ENCODE measurements around the gene LGALS14. TPM values are rescaled to one million over a fixed set of nuclear protein-coding genes. Genes with fewer than 3 reads are reported as not detected.
"Not testable (repeated sequence)": the region's sequence is repeated elsewhere in the genome, so short reads cannot be mapped to it uniquely, and the experiment has no call there.

Gene LGALS14, protein sequence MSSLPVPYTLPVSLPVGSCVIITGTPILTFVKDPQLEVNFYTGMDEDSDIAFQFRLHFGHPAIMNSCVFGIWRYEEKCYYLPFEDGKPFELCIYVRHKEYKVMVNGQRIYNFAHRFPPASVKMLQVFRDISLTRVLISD
- total RNA-seq (not detected), polyA plus RNA-seq (not detected)
- long read RNA-seq, donor 1: 0 reads
- long read RNA-seq, donor 2: 0 reads

DNA sequence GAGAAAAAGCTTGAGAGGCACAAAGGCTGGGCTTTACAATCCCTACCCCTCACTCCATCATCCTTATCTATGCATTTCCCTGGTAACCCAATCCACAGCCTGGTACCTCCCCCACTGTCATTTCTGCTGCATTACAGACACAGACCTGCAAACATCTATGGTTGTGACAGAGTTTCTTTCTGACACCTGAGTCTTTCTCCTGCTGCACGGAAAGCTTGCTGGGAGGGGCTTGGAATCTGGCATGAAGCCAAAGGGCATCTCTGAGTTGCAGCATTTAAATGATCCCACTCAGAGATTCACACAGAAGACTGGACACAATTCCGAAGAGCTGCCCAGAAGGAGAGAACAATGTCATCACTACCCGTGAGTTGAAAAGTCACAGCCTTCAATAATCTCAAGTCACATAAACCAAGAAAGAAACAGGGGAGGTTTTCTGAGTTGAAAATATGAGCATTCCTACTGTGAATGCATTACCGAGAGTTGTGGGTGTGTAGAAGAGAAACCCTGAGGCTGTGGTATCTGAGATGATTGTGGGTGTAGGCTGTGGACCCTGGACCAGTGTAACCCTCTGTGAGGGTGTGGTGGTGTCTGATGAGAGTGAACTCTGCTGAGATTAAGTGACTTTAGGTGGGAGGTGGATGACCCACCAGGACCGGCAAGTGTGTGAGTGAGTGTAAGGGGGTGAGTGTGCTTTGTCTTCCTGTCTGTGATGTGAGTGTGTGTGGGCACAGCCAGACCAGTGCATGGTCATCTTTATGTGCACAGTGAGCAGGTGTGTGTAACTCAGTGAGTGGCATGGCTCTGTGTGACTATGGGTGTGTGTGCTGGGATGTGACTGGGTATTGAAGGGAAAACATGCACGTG lies at the start of gene LGALS14:
TSS of gene LGALS14 (plus strand) at position 301 of the 864 bp plus-strand sequence. CDS start at position 349, 48 bp downstream.
- intact Hi-C loops (cut with DNase I): no loop called here
- WGBS, 2 donors: 59 to 60% methylated on average over 6 of the region's 6 CpGs
- no peak for ATAC-seq (ENCODE audit: low FRiP score)

DNA sequence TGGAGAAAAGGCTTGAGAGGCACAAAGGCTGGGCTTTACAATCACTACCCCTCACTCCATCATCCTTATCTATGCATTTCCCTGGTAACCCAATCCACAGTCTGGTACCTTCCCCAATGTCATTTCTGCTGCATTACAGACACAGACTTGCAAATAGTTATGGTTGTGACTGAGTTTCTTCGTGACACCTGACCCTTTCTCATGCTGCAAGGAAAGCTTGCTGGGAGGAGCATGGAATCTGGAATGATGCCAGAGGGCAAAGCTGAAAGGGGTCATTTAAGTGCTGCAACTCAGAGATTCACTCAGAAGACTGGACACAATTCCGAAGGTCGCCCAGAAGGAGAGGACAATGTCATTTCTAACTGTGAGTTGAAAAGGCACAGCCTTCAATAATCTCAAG lies 48.7 kb upstream of the LGALS14 start, which contains the start of gene LGALS16:
TSS of gene LGALS16 (plus strand) at position 301 of the 400 bp plus-strand sequence. CDS start at position 350, 49 bp downstream.
- Histone ChIP-seq H3K4me3 (ENCODE audit: low read length in 2 of 2) (no peak within 1 kb of the TSS), H3K4me1 (ENCODE audit: control insufficient read depth in 1 of 2, insufficient read depth in 2 of 2, low read length in 2 of 2) (no peaks in the 10 kb centered on the region), H3K27me3 (ENCODE audit: control insufficient read depth in 1 of 2, insufficient read depth in 2 of 2, low read length in 1 of 2) (no peaks in the 10 kb centered on the region), H3K9me3 (ENCODE audit: control insufficient read depth, low read length) (no peaks in the 10 kb centered on the region), H3K27ac (ENCODE audit: low read depth in 1 of 2, low read length in 2 of 2) (no peak within 1 kb of the TSS), H3K36me3 (ENCODE audit: control insufficient read depth in 1 of 2, insufficient read depth in 2 of 2, low read length in 1 of 2) (no peaks in the 10 kb centered on the region)
- WGBS, 2 donors: 48 to 50% methylated on average over 3 of the region's 3 CpGs
- no peak for ATAC-seq (ENCODE audit: low FRiP score)
- no peak for DNase-seq
- intact Hi-C loops (cut with DNase I): no loop called here

More for the DNA sequence above, at the start of gene LGALS14:
- H3K4me1 ChIP-seq (ENCODE audit: control insufficient read depth in 1 of 2, insufficient read depth in 2 of 2, low read length in 2 of 2): no peaks in the 10 kb centered on the region
- no peaks in the 10 kb centered on the region for H3K36me3 ChIP-seq (ENCODE audit: control insufficient read depth in 1 of 2, insufficient read depth in 2 of 2, low read length in 1 of 2)
- H3K27ac ChIP-seq (ENCODE audit: low read depth in 1 of 2, low read length in 2 of 2): no peak within 1 kb of the TSS
- no peak for DNase-seq
- H3K27me3 ChIP-seq (ENCODE audit: control insufficient read depth in 1 of 2, insufficient read depth in 2 of 2, low read length in 1 of 2): no peaks in the 10 kb centered on the region
- H3K9me3 ChIP-seq (ENCODE audit: control insufficient read depth, low read length): no peaks in the 10 kb centered on the region
- no peak within 1 kb of the TSS for H3K4me3 ChIP-seq (ENCODE audit: low read length in 2 of 2)

- ATAC-seq (ENCODE audit: low FRiP score): no peak
- no peak overlapping the region for H3K4me3 ChIP-seq (ENCODE audit: low read length in 2 of 2)
- no peak overlapping the region for H3K27ac ChIP-seq (ENCODE audit: low read depth in 1 of 2, low read length in 2 of 2)
- H3K9me3 ChIP-seq (ENCODE audit: control insufficient read depth, low read length): no peaks in the 10 kb centered on the region
- H3K27me3 ChIP-seq (ENCODE audit: control insufficient read depth in 1 of 2, insufficient read depth in 2 of 2, low read length in 1 of 2): no peaks in the 10 kb centered on the region
- H3K4me1 ChIP-seq (ENCODE audit: control insufficient read depth in 1 of 2, insufficient read depth in 2 of 2, low read length in 2 of 2): no peaks in the 10 kb centered on the region
- intact Hi-C loops (cut with DNase I): no loop called here
- 74 to 75% methylated on average over 4 of the region's 4 CpGs for WGBS, 2 donors
- H3K36me3 ChIP-seq (ENCODE audit: control insufficient read depth in 1 of 2, insufficient read depth in 2 of 2, low read length in 1 of 2): no peaks in the 10 kb centered on the region
- DNase-seq: no peak
These were observed 44.5 kb upstream of the LGALS14 start for GRCh38 chr19:39659791-39660190.

DNA sequence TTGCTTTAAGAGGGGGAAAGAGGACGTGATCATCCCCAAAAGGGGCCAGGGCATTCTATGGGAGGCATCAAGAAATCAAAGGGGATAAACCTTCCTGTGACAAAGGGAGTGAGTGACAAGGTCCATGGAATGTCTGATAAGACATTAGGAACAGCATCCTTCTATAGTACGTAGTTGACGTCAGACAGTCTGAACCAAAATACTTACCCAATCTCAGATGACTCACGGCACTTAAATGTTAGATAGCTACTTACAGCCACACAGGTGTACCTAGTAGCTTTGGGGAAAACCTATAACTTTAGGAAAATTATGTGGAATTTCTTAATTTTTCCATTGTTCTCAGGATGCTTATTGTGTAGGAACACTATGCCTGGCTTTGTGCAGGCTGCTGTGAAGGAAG lies 43.6 kb upstream of the LGALS14 start:
- Histone ChIP-seq H3K9me3 (ENCODE audit: control insufficient read depth, low read length) (no peaks in the 10 kb centered on the region), H3K27ac (ENCODE audit: low read depth in 1 of 2, low read length in 2 of 2) (no peak overlapping the region), H3K4me1 (ENCODE audit: control insufficient read depth in 1 of 2, insufficient read depth in 2 of 2, low read length in 2 of 2) (no peaks in the 10 kb centered on the region), H3K4me3 (ENCODE audit: low read length in 2 of 2) (no peak overlapping the region), H3K36me3 (ENCODE audit: control insufficient read depth in 1 of 2, insufficient read depth in 2 of 2, low read length in 1 of 2) (no peaks in the 10 kb centered on the region), H3K27me3 (ENCODE audit: control insufficient read depth in 1 of 2, insufficient read depth in 2 of 2, low read length in 1 of 2) (no peaks in the 10 kb centered on the region)
- DNase-seq: no peak
- 61 to 76% methylated on average over 4 of the region's 4 CpGs for whole genome bisulfite sequencing, 2 donors
- ATAC-seq (ENCODE audit: low FRiP score): no peak
- intact Hi-C loops (cut with DNase I): no loop called here

GRCh38 chr19:39661565-39661964 lies 42.7 kb upstream of the LGALS14 start:
- intact Hi-C loops (cut with DNase I): no loop called here
- no peaks in the 10 kb centered on the region for H3K4me1 ChIP-seq (ENCODE audit: control insufficient read depth in 1 of 2, insufficient read depth in 2 of 2, low read length in 2 of 2)
- no peaks in the 10 kb centered on the region for H3K27me3 ChIP-seq (ENCODE audit: control insufficient read depth in 1 of 2, insufficient read depth in 2 of 2, low read length in 1 of 2)
- ATAC-seq (ENCODE audit: low FRiP score) (no peak), DNase-seq (no peak)
- H3K27ac ChIP-seq (ENCODE audit: low read depth in 1 of 2, low read length in 2 of 2): no peak overlapping the region
- no peak overlapping the region for H3K4me3 ChIP-seq (ENCODE audit: low read length in 2 of 2)
- no peaks in the 10 kb centered on the region for H3K36me3 ChIP-seq (ENCODE audit: control insufficient read depth in 1 of 2, insufficient read depth in 2 of 2, low read length in 1 of 2)
- H3K9me3 ChIP-seq (ENCODE audit: control insufficient read depth, low read length): no peaks in the 10 kb centered on the region

GRCh38 chr19:39669860-39670259 lies 34.4 kb upstream of the LGALS14 start:
- 61 to 71% methylated on average over 2 of the region's 3 CpGs for WGBS, 2 donors
- H3K4me3 ChIP-seq (ENCODE audit: low read length in 2 of 2); H3K36me3 ChIP-seq (ENCODE audit: control insufficient read depth in 1 of 2, insufficient read depth in 2 of 2, low read length in 1 of 2); ATAC-seq (ENCODE audit: low FRiP score); H3K27me3 ChIP-seq (ENCODE audit: control insufficient read depth in 1 of 2, insufficient read depth in 2 of 2, low read length in 1 of 2); H3K9me3 ChIP-seq (ENCODE audit: control insufficient read depth, low read length); DNase-seq; H3K27ac ChIP-seq (ENCODE audit: low read depth in 1 of 2, low read length in 2 of 2); H3K4me1 ChIP-seq (ENCODE audit: control insufficient read depth in 1 of 2, insufficient read depth in 2 of 2, low read length in 2 of 2); intact Hi-C loops (cut with DNase I): not testable (repeated sequence)

GRCh38 chr19:39670998-39671397 lies 33.3 kb upstream of the LGALS14 start:
- Histone ChIP-seq H3K4me1 (ENCODE audit: control insufficient read depth in 1 of 2, insufficient read depth in 2 of 2, low read length in 2 of 2) (no peaks in the 10 kb centered on the region), H3K36me3 (ENCODE audit: control insufficient read depth in 1 of 2, insufficient read depth in 2 of 2, low read length in 1 of 2) (no peaks in the 10 kb centered on the region), H3K27me3 (ENCODE audit: control insufficient read depth in 1 of 2, insufficient read depth in 2 of 2, low read length in 1 of 2) (no peaks in the 10 kb centered on the region), H3K4me3 (ENCODE audit: low read length in 2 of 2) (no peak overlapping the region), H3K9me3 (ENCODE audit: control insufficient read depth, low read length) (no peaks in the 10 kb centered on the region), H3K27ac (ENCODE audit: low read depth in 1 of 2, low read length in 2 of 2) (no peak overlapping the region)
- intact Hi-C loops (cut with DNase I): no loop called here
- WGBS, 2 donors: 40% methylated on average over 4 of the region's 4 CpGs
- ATAC-seq (ENCODE audit: low FRiP score): no peak
- no peak for DNase-seq

DNA sequence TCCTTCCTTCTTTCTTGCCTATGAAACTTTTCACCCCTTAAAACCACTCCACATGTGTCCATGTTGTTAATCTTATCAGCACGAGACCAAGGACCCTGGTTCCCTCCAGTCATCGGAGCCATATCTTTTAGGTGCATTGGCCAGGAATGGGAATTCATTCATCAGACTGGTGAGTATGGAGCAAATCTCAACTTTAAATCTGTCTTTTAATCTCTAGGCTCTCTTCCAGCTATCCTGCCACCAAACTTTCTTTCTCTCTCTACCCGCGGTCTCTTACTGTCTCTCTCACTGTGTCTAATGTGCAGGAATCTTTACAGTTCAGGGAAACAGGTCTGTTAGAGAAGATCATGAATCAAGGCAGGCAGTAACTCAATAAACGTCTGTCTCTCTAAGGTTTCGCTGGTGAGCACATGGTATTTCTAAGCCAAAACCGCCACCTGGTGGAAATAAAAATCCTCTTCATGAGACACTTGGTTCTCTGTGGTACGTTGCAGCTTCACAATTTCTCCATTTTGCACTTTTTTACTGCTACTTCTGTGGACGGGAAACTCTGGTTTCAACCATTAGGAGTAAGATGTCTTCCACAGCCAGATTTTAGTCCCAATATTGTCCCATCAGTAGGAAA lies 32.4 kb upstream of the LGALS14 start:
- no peak for ATAC-seq (ENCODE audit: low FRiP score)
- no peaks in the 10 kb centered on the region for H3K27me3 ChIP-seq (ENCODE audit: control insufficient read depth in 1 of 2, insufficient read depth in 2 of 2, low read length in 1 of 2)
- intact Hi-C loops (cut with DNase I): no loop called here
- 13 to 15% methylated on average over 9 of the region's 9 CpGs for WGBS, 2 donors
- H3K36me3 ChIP-seq (ENCODE audit: control insufficient read depth in 1 of 2, insufficient read depth in 2 of 2, low read length in 1 of 2): no peaks in the 10 kb centered on the region
- DNase-seq: no peak
- no peaks in the 10 kb centered on the region for H3K9me3 ChIP-seq (ENCODE audit: control insufficient read depth, low read length)
- no peak overlapping the region for H3K27ac ChIP-seq (ENCODE audit: low read depth in 1 of 2, low read length in 2 of 2)
- no peaks in the 10 kb centered on the region for H3K4me1 ChIP-seq (ENCODE audit: control insufficient read depth in 1 of 2, insufficient read depth in 2 of 2, low read length in 2 of 2)
- no peak overlapping the region for H3K4me3 ChIP-seq (ENCODE audit: low read length in 2 of 2)
